ENCODE results near the gene AGAP4.
"Not testable (repeated sequence)": the region's sequence is repeated elsewhere in the genome, so short reads cannot be mapped to it uniquely, and the experiment has no call there.

Gene AGAP4

GRCh38 chr10:45790694-45791426 lies 56.4 kb downstream of the AGAP4 start:
- DNase-seq = not testable (repeated sequence)

GRCh38 chr10:45789991-45790390 lies 57.3 kb downstream of the AGAP4 start:
- not testable (repeated sequence) for DNase-seq

GRCh38 chr10:45787212-45787741 lies 60.0 kb downstream of the AGAP4 start:
- DNase-seq = not testable (repeated sequence)

- DNase-seq = not testable (repeated sequence)
These were observed 61.1 kb downstream of the AGAP4 start for GRCh38 chr10:45786217-45786616.
